ENCODE data around the gene WIPF3. TPM values are rescaled to one million over a fixed set of nuclear protein-coding genes. Genes with fewer than 3 reads are reported as not detected.

The WIPF3 gene
- total RNA-seq, 1 donor from 2014 or later: 7.5 TPM

DNA sequence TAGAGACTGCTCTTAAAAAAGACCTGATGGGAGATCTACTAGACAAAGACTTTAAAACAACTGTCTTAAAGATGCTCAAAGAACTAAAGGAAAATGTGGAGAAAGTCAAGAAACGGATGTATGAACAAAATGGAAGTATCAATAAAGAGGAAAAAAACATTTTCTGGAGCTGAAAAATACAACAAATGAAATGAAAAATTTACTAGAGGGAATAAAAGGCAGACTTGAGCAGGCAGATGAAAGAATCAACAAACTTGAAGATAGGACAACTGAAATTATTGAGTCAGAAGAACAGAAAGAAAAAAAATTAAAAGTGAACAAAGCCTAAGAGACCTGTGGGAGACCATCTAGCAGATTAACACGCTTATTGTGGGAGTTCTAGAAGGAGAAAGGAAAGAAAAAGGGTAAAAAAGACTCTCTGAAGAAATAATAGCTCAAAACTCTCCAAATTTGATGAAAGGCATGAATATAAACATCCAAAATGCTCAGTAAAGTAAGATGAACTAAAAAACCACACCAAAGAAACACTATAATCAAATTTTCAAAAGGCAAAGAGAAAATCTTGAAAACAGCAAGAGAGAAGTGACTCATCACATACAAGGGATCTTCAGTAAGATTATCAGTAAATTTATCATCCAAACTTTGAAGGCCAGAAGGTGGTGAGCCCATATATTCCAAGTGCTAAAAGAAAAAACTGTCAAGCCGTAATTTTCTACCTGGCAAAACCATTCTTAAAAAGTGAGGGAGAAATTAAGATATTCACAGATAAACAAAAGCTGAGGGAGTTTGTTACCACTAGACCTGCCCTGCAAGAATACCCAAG, 100.1 kb downstream of the WIPF3 start:
- DNase-seq (ENCODE audit: low spot score): no peak

GRCh38 chr7:29914180-29914579, 107.9 kb downstream of the WIPF3 start:
- DNase-seq (ENCODE audit: low spot score): no peak

GRCh38 chr7:29915481-29916215, 109.3 kb downstream of the WIPF3 start:
- peak; percentile 24 for DNase-seq (ENCODE audit: low spot score)

DNA sequence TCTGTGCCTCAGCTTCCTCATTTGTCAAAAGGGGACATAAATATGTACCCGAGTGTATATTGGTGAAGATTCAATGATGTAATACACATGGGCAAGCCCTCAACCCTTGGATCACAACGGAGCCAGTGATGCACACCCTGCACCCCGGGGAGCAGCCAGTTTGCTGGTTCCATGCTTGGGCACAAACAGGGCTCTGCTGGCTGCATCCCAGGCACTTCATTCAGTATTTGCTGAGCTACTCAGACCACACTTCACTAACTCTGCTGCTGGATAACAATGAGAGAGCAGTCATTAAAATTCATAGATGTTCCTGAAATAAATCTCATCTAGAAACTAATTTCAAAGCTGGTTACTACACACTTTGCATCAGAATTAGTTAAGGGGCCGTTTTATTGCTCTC, 111.3 kb downstream of the WIPF3 start:
- no peak for DNase-seq (ENCODE audit: low spot score)

- DNase-seq (ENCODE audit: low spot score): no peak
These were observed 112.5 kb downstream of the WIPF3 start for GRCh38 chr7:29918850-29919249.

- DNase-seq (ENCODE audit: low spot score): no peak
These were observed 113.5 kb downstream of the WIPF3 start for GRCh38 chr7:29919790-29920189.

DNA sequence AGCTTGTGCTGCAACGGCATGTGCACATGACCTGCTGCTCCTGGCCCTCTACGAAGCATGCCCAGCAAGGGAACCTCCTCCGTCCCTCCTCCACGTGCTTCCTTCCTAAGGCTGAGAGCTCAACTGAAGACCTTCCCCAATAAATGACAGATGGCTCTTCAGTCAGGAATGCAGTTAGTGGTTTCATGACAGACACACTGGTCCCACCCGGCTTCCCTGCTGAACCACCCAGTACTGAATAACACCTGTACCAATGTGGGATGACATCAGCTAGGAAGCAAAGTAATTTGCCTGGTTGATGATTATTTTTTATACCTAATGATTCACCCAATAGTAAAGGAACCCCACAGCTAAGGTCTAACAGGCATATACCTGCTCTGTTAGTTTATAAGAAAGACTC, 114.2 kb downstream of the WIPF3 start:
- no peak for DNase-seq (ENCODE audit: low spot score)

DNA sequence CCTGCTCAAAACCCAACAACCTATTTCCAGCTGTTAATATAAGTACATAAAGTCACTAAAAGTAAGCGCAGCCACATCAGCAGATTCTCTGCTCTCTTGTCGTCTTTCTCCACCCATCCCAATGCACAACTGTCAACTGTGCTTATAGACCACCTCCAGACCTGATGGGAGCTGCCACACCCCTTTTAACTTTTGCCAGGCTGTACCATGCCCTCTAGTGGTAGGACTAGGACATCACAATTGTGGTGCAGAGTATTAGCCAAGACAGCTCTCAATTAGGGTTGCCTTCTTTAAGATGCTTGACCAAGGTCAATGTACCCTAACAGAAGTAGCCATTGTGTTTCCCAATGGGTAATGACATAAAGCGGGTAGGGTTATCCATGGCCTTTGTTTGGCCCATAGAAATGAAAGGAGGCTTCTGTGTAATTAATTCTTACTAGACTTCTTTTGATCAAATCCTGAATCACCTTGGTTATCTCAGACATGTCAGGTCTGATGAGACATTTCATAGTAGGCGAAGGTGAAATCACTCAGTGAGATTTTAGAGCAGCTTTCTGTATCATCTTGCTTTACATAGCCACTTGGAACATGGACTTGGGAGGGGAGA, 115.2 kb downstream of the WIPF3 start:
- DNase-seq (ENCODE audit: low spot score): peak; percentile 58

- no peak for DNase-seq (ENCODE audit: low spot score)
These were observed 116.8 kb downstream of the WIPF3 start for GRCh38 chr7:29922921-29923700.

DNA sequence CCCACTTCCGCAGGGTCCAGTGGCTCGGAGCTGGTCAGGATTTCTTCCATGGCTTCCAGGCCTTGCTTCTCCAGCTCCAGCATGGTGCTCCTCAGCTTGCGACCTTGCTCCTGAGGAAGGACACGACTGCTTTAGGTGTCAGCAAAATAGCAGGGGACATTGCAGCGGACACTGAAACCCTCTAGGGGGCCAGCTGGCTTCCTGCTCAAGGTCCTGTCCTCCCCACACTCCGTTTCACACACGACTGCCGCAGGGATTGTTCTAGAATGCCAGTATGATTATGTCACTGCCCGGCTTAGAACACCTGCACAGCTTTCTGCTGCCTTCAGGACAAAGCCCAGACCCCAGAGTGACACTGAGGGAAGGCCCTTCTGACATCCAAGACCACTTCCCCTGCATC, 117.7 kb downstream of the WIPF3 start:
- no peak for DNase-seq (ENCODE audit: low spot score)

- DNase-seq (ENCODE audit: low spot score): no peak
These were observed 118.4 kb downstream of the WIPF3 start for GRCh38 chr7:29924684-29925083.

GRCh38 chr7:29926216-29926615, 119.9 kb downstream of the WIPF3 start:
- no peak for DNase-seq (ENCODE audit: low spot score)

- no peak for DNase-seq (ENCODE audit: low spot score)
These were observed 120.4 kb downstream of the WIPF3 start for GRCh38 chr7:29926741-29927140.

DNA sequence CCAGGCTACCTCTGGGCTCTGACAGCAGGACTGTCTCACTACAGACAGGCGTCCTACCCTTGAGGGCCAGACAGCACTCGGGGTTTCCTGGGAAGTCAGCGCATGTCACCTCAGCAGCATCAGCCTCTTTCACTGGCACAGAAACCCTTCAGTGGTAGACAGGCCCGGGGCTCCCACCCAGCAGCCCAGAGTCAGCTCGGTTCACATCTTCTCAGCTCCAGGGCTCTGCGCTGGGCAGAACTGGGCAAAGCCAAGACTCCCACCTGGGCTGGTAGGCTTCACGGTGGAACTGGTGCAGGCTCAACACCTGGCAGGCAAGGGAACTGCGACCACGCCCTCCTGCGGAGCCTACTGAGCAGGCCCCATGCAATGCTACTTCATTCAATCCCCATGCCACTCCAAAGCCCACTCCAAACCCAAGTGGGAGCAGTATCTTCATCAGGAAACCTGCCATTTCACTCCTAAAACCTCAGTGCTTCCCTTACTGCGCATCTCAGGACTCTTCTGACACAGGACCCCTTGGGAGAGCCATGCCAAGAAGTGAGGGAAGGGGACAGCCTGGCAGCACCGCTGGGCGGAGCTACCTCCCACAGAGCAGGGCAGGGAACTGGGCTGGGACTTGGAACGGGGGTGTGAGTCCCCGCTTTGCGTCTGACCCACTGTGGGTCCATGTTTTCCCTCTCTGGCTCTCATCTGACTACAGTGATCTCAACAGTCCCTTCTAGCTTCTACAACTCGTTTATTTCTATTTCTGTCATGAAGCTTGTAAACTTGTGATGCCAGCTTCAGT, 122.9 kb downstream of the WIPF3 start:
- DNase-seq (ENCODE audit: low spot score): no peak

- DNase-seq (ENCODE audit: low spot score): no peak
These were observed 128.8 kb downstream of the WIPF3 start for GRCh38 chr7:29935111-29935510.

DNA sequence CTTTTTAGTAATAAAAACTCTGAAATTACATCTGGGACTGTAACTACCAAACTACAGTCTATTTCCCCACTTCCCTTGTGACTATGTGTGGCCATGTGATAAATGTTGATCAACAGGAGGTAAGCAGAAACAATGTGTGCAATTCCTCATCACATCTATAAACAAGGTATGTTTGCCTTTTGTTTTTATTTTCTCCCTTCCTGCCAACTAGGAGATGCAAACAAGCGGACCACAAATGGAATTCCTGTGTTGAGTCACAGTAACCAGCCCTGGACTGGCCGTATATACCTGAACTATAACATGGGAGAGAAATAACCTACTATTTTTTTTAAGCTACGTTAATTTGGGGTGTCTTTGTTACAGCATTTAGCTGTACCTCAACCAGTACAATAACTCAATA, 130.8 kb downstream of the WIPF3 start:
- DNase-seq (ENCODE audit: low spot score): no peak

GRCh38 chr7:29940199-29940598, 133.9 kb downstream of the WIPF3 start:
- no peak for DNase-seq (ENCODE audit: low spot score)

- no peak for DNase-seq (ENCODE audit: low spot score)
These were observed 139.0 kb downstream of the WIPF3 start for GRCh38 chr7:29945259-29945809.

GRCh38 chr7:29946428-29947186, 140.3 kb downstream of the WIPF3 start:
- DNase-seq (ENCODE audit: low spot score): peak; percentile 27

GRCh38 chr7:29948587-29948986, 142.3 kb downstream of the WIPF3 start:
- DNase-seq (ENCODE audit: low spot score): no peak

Data from umbilical cord (tissue), 2 donors.